K562 (cell line): Measurements from ENCODE around the gene XPNPEP3. TPM values are rescaled to one million over a fixed set of nuclear protein-coding genes. Genes with fewer than 3 reads are reported as not detected.

ENCODE experiments used
- ARID2 ChIP-seq: fragments of 450-650 bp; IDR thresholded peaks from 2 replicates; pipeline ENCODE4 v1.6.1; 2017; ENCODE audit warnings: antibody characterized with exemption, mild to moderate bottlenecking
- ARID3B ChIP-seq: fragments of 250-450 bp; sonication (Bioruptor Pico); IDR thresholded peaks from 2 replicates; pipeline ENCODE4 v1.4.0; 2020; ENCODE audit warnings: borderline replicate concordance
- BDP1 ChIP-seq: IDR thresholded peaks from 3 replicates; pipeline ENCODE4 v1.6.1; 2011; ENCODE audit not compliant: insufficient read length, insufficient read depth
- BRD4 ChIP-seq: fragments of 200-600 bp; sonication (generic); IDR thresholded peaks from 2 replicates; pipeline ENCODE4 v1.6.1; 2017; ENCODE audit warnings: inconsistent platforms
- ETS2 ChIP-seq: IDR thresholded peaks from 2 replicates; pipeline ENCODE4 v1.6.1; 2016; ENCODE audit warnings: borderline replicate concordance, missing genetic modification characterization, mild to moderate bottlenecking, moderate library complexity, missing compliant biosample characterization; ENCODE audit not compliant: poor library complexity, severe bottlenecking
- EWSR1 ChIP-seq: fragments of 450-650 bp; IDR thresholded peaks from 2 replicates; pipeline ENCODE4 v1.6.1; 2018; ENCODE audit warnings: borderline replicate concordance, mild to moderate bottlenecking, low read depth, moderate library complexity; ENCODE audit not compliant: partially characterized antibody
- GTF2E2 ChIP-seq: fragments of 200-800 bp; sonication (Bioruptor generic); IDR thresholded peaks from 2 replicates; pipeline ENCODE4 v1.6.1; 2016; ENCODE audit warnings: missing genetic modification characterization, missing compliant biosample characterization
- ILF3 ChIP-seq: fragments of 450-650 bp; IDR thresholded peaks from 2 replicates; pipeline ENCODE4 v1.6.1; 2018; ENCODE audit warnings: antibody characterized with exemption, mild to moderate bottlenecking, moderate library complexity, borderline replicate concordance
- MEF2A ChIP-seq: IDR thresholded peaks from 2 replicates; pipeline ENCODE4 v1.6.1; 2011; ENCODE audit warnings: low read depth, mild to moderate bottlenecking, low read length, moderate library complexity; ENCODE audit not compliant: control insufficient read depth
- MYNN ChIP-seq, 2 experiments: sonication (generic); formaldehyde crosslinking in 1 of 2; IDR thresholded peaks; 2 replicates each; pipeline versions ENCODE4 v1.5.0 to v1.6.1; 2016 to 2020; ENCODE audit warnings: antibody characterized with exemption in 1 of 2, missing genetic modification reagents in 1 of 2
- PRDM10 ChIP-seq: fragments of 450-650 bp; IDR thresholded peaks from 2 replicates; pipeline ENCODE4 v1.6.1; 2018; ENCODE audit not compliant: partially characterized antibody
- PTTG1 ChIP-seq: fragments of 450-650 bp; IDR thresholded peaks from 2 replicates; pipeline ENCODE4 v1.6.1; 2016; ENCODE audit warnings: low read depth, mild to moderate bottlenecking, missing genetic modification characterization, missing compliant biosample characterization
- PYGO2 ChIP-seq: fragments of 450-650 bp; IDR thresholded peaks from 2 replicates; pipeline ENCODE4 v1.6.1; 2016; ENCODE audit warnings: mild to moderate bottlenecking, missing genetic modification characterization, moderate library complexity, missing compliant biosample characterization
- RCOR1 ChIP-seq, 2 experiments: IDR thresholded peaks; 2 replicates each; pipeline ENCODE4 v1.6.1; 2012; ENCODE audit warnings: low read depth in 2 of 2, low read length in 2 of 2, borderline replicate concordance in 1 of 2, improper control_type of control experiment in 1 of 2
- SIRT6 ChIP-seq: IDR thresholded peaks from one replicate; pipeline ENCODE4 v1.6.1; 2012; ENCODE audit warnings: low read depth, mild to moderate bottlenecking, control low read depth, inconsistent platforms, low read length, moderate library complexity
- ZBTB33 ChIP-seq: sonication (generic); formaldehyde crosslinking; IDR thresholded peaks from 2 replicates; pipeline ENCODE4 v1.8.1; 2023; ENCODE audit warnings: mild to moderate bottlenecking, missing genetic modification reagents
- ZKSCAN3 ChIP-seq: fragments of 250-450 bp; sonication (Bioruptor Pico); IDR thresholded peaks from 2 replicates; pipeline ENCODE4 v1.4.0; 2020
- ZNF217 ChIP-seq: sonication (generic); formaldehyde crosslinking; IDR thresholded peaks from 2 replicates; pipeline ENCODE4 v1.8.0; 2022; ENCODE audit warnings: mild to moderate bottlenecking, missing genetic modification reagents
- ZNF354B ChIP-seq: fragments of 250-450 bp; sonication (Bioruptor Pico); IDR thresholded peaks from 2 replicates; pipeline ENCODE4 v1.4.0; 2020
- ZNF717 ChIP-seq: fragments of 250-450 bp; sonication (Bioruptor Pico); IDR thresholded peaks from 2 replicates; pipeline ENCODE4 v1.5.0; 2021
- ZNF766 ChIP-seq: fragments of 200-800 bp; sonication (Bioruptor generic); conservative IDR thresholded peaks from 2 replicates; pipeline ENCODE4 v1.6.1; 2016; ENCODE audit warnings: missing genetic modification characterization, missing compliant biosample characterization
- ZSCAN32 ChIP-seq: fragments of 450-650 bp; formaldehyde crosslinking; IDR thresholded peaks from 2 replicates; pipeline ENCODE4 v1.4.0; 2020; ENCODE audit warnings: mild to moderate bottlenecking, moderate library complexity
- polyA plus RNA-seq, 8 experiments: library from polyadenylated mRNA; depleted of rRNA in 4 of 8; stranded (reverse) in 5 of 8; unstranded in 3 of 8; fragments of >200 nt; fragmentation: Nextera tagmentation in 2 of 8; fragmentation: Illumina TruSeq in 1 of 8; extraction: Ambion mirVana in 2 of 8; extraction: Trizol in 1 of 8; gene quantifications; 2 replicates each; pipeline versions ENCODE4 v1.2.1 to v1.2.3, GENCODE V29; 2011 to 2014; ENCODE audit warnings: inconsistent platforms in 1 of 8, missing spikeins in 1 of 8
- total RNA-seq, 7 experiments: library from RNA; depleted of rRNA in 6 of 7; stranded (reverse); fragments of >200 nt in 6 of 7; fragmentation: Illumina TruSeq in 2 of 7; extraction: Trizol in 2 of 7; gene quantifications; 2 replicates each; pipeline versions ENCODE4 v1.2.1 to v1.2.3, GENCODE V29; 2011 to 2021; ENCODE audit warnings: low replicate concordance in 1 of 7

Gene XPNPEP3
- total and polyA plus RNA-seq, 9 of the 15 experiments (the other 6 are each of a cell fraction or from before 2014, with no cell fraction given), result 9.1 to 22.6 (median 15.6) TPM

GRCh38 chr22:40856513-40857308 is at the start of gene XPNPEP3, which contains the start of gene ST13 (continued):
- TF ChIP-seq MYNN (IDR thresholded peaks at IDR 0.05), result no peak
- TF ChIP-seq MYNN (CRISPR knock-in tag; IDR thresholded peaks at IDR 0.05), result no peak
- TF ChIP-seq ZNF766 (CRISPR knock-in tag), result no peak
- no peak for TF ChIP-seq ZNF717
- no peak for TF ChIP-seq PYGO2
- no peak for TF ChIP-seq ZSCAN32
- TF ChIP-seq EWSR1, result no peak
- TF ChIP-seq GTF2E2 (tag), result peak; percentile 85
- TF ChIP-seq ZNF354B, result no peak
- no peak for TF ChIP-seq PRDM10
- no peak for TF ChIP-seq RCOR1 (IDR thresholded peaks at IDR 0.05; ENCODE audit: borderline replicate concordance in 1 of 2, low read depth in 2 of 2, low read length in 2 of 2)
- TF ChIP-seq ARID2, result no peak
- TF ChIP-seq ZKSCAN3 (CRISPR knock-in tag), result no peak
- no peak for TF ChIP-seq MEF2A
- no peak for TF ChIP-seq ETS2
- TF ChIP-seq ARID3B (CRISPR knock-in tag), result no peak
- TF ChIP-seq SIRT6, result no peak
- TF ChIP-seq PTTG1, result no peak
- TF ChIP-seq ILF3, result no peak
- no peak for TF ChIP-seq ZNF217 (CRISPR knock-in tag)
- TF ChIP-seq ZBTB33 (CRISPR knock-in tag), result no peak
- 0 out of 2 replicates have a peak, but pooled peaks have one; percentile 1 for TF ChIP-seq BRD4
- TF ChIP-seq BDP1, result no peak
